GM12873 (cell line): ENCODE data around the gene FAM25A.
"Not testable (repeated sequence)": the region's sequence is repeated elsewhere in the genome, so short reads cannot be mapped to it uniquely, and the experiment has no call there.

Source experiments
- CTCF ChIP-seq: IDR thresholded peaks from 2 replicates; pipeline ENCODE4 v1.5.1; 2012; ENCODE audit warnings: low read depth, mild to moderate bottlenecking, moderate library complexity, low read length, control low read depth; ENCODE audit not compliant: insufficient read depth; ENCODE audit errors: missing control alignments

The FAM25A gene

GRCh38 chr10:87020056-87020455, at the start of gene FAM25A:
Gene FAM25A, plus strand, starts transcription at chr10:87020294. Its CDS starts 31 bp downstream, at chr10:87020325.
- not testable (repeated sequence) for TF ChIP-seq CTCF

GRCh38 chr10:86970982-86971231, 49.2 kb upstream of the FAM25A start:
- no peak for TF ChIP-seq CTCF

- TF ChIP-seq CTCF: no peak
Observed at GRCh38 chr10:86971232-86971991, 48.7 kb upstream of the FAM25A start.

GRCh38 chr10:86972613-86973380, 47.3 kb upstream of the FAM25A start:
- no peak for TF ChIP-seq CTCF

- TF ChIP-seq CTCF: no peak
Observed at GRCh38 chr10:86974484-86974883, 45.6 kb upstream of the FAM25A start.

GRCh38 chr10:86976362-86977056, 43.6 kb upstream of the FAM25A start:
- TF ChIP-seq CTCF: no peak

GRCh38 chr10:86979296-86979818, 40.7 kb upstream of the FAM25A start:
- no peak for TF ChIP-seq CTCF
